GM18861 (cell line): ENCODE data around the gene EYS.

Source experiments
- ATAC-seq: cut with Tn5 transposase; IDR thresholded peaks from one replicate; pipeline ENCODE4 v1.9.1; 2021; ENCODE audit not compliant: unreplicated experiment

EYS gene

DNA sequence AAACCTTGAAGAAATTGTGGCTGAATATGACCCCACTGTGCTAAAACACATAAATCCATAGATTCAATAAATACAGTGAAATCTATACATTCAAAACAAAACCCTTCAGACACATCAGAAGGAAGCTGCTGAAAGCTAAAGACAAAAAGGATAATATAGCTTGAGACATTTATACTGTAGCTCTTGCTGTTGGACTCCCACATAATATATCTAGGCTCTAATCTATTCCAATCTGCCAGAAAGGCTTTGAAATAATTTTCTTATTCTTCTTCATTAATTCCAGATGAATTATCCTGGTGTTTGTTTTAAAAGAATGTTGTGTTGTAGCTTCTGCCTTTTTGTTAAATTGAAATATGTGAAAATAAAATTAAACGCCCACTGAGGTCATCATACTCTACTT lies 454.0 kb downstream of the EYS start:
- no peak for ATAC-seq

DNA sequence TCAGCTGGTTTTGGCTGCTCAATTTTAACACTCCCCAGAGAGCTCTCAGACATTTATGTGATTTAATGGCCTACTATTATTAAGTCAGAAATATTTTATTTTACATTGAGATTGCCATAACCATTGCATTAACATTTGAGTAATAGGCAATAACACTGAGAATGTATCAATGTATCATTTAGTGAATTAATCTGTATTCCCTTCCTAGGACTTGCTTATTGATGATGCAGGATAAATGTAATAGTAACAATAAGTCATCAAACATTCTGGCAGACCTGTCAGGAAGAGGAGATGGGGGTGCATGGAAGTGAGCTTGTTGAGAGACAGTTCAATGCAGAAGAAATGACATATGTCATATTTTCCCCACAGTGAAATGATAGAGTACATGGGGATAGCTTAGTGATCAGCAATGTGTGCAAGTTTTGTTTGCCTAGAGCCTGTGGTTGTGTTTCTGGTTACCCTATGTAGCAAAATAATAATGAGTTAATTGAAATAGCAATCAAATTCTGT lies 458.9 kb downstream of the EYS start:
- no peak for ATAC-seq

DNA sequence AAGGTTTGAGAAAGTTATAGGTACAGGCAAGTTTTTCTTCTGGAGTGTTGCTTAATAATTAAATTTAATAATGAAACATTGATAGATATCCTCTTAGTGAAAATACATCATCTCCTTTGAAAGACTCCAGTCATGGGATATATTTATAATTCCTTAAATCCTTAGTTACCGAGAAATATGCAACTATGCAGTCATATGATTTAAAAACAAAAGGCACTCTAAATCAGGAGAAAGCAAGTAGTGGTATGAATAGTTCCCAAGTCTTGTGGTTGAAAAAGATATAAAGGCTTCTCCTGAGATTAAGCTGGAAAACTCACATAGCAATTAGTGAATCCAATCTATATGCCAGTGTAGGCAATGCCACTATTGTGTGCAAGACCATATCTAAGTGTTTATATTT lies 475.4 kb downstream of the EYS start:
- ATAC-seq = no peak

DNA sequence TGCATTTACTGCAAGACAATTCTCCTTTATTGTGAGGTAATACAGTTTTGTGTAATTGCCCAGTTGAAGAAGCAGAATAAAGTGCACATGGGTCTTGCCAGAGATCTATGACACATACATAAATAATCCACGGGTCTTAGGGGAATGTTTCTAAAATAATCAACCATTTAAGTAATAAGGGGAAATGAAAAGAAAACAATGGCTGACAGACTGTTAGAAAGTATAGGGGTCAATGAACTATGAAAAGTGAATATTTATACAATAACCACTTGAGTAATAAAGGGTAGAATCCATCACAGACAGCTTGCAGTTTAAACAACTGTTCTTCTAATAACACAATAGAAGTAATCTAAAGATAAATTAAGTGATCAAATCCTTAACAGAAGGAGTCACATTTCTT lies 477.2 kb downstream of the EYS start:
- no peak for ATAC-seq

DNA sequence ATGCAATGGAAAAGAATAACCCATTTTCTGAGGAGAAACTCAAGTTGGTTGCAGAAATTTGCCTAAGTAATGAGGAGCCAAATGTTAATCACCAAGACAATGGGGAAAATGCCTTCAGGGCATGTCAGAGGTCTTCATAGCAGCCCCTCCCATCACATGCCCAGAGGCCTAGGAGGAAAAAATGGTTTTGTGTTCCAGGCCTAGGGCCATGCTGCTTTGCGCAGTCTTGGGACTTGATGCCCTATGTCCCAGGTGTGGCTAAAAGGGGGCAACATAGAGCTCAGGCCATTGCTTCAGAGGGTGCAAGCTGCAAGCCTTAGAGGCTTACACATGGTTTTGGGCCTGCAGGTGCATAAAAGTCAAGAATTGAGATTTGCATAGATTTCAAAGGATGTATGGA lies 485.9 kb downstream of the EYS start:
- ATAC-seq = no peak

DNA sequence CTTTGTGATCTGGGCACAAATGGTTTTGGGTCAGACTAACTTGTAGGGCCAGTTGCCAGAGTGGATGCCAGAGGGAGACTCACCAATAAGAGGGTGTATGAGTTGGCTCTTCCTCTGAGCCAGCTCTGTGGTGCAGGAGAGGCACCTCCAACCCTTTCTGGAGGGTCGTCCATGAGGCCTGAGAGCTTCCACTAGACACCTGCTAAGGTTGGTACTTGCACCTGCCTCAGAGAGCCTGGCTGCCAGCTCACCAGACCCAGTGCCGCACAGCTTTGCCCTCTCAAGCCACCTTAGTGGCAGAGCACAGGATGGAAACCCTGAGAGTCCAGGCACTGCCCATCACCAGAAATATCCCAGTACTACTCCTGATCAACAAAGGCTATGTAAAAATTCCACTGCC lies 504.3 kb downstream of the EYS start:
- no peak for ATAC-seq

DNA sequence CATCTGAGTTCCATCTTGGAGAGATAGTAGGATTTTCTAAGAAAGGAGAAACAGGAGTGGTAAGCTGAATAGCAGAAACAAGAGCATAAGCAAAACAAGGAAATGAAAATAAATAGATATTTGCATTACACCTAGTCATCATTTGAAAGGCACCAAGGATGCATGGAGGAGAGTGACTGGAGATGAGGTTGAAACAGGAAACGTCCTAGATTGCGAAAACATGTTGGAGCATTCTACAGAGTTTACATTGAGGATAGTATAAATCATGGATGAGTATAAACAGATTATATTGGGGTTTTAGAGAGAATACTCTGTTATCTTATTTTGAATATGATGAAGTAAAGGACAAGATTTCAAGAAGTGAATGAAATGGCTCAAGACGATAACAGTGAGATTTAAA lies 507.3 kb downstream of the EYS start:
- ATAC-seq = no peak

DNA sequence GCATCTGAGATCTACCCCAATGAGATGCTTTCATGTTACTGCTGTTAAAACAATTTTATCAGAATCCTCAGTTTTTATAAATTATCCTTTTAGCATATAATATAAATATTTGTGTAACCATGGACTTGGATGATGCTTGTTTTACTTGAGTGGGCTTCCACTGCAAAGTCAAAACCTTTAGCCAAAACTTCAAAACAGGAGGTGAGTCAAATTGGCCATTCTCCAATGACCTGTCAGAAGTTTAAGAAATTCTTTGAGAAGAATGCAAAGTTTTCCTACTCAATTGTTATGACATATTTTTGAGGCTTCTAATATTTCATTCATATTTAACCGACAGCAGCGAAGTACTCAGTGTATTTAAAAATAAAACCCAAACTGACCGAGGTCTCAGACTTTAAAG lies 507.9 kb downstream of the EYS start:
- ATAC-seq = no peak

DNA sequence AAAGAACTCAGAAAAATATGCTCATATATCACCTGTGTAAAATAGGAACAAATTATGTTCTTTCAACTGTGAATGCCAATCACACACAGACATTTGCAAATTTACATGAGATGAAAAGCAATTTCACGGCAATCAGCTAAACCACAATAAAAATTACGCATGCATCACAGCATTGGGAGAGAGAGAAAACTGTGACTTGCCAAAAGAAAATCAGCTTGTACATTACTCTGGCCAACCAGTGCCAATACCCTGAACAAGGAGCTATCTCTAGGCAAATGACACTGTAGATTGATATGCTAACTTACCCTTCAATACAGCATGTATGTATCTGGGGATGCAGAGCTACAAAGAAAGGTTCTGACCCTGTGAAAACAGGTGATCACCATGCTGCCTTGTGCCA lies 515.6 kb downstream of the EYS start:
- no peak for ATAC-seq

DNA sequence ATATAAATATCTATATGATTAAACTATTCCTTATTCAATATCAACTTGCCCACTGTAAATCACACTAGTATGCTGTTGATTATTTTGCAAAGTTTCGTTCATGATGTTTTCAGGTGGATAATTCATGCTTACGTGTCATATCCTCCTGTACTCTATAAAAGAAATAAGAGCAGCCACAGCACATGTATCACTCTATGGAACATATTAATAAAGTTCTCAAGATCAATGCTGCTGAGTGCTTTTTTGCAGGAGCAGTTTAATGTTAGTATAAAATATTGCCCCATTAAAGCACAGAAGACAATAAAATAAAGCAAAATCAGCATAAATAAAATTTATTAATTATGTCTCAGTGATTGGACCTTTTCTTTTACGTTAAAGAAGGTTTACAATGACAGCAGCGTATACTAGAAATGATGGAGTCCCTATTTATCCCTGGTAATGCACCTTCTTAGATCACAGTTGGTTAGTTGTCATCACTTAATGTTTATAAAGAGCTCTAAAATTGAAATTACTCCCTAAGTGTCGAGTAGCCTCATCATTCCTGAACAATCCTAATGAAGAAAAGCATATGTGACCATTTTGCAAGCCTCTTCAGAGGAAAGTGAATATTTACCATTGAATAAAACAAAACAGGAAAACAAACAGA lies 517.7 kb downstream of the EYS start:
- no peak for ATAC-seq

DNA sequence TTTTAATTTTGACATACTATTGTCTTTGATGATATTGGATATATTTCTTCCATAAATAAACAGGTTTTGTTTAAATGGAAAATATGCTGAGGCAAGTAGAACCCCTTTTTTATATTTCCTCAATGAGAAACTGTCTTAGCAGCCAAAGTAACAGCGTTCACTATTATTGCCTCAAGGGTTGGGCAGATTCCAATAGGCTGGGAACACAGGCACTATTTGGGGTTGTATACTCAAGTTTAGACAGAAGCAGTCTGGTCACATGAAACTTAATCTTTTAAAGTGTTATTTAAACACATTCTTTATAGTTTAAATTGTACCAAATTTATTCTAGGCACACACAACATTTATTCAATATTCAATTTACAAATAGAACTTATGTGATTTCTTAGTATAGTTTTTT lies 520.2 kb downstream of the EYS start:
- no peak for ATAC-seq

DNA sequence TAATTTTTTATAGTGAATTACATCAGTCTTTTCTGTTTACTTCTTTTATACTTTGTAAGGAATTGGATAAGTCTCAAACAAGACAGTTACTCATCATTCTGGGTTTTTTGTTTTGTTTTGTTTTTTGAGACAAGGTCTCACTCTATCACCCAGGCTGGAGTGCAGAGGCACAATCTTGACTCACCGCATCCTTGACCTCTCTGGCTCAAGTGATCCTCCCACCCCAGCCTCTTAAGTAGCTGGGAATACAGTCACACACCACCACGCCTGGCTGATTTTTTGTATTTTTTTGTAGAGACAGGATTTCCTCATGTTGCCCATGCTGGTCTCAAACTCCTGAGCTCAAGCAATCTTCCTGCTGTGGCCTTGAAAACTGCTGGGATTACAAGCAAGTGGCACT lies 524.3 kb downstream of the EYS start:
- no peak for ATAC-seq

DNA sequence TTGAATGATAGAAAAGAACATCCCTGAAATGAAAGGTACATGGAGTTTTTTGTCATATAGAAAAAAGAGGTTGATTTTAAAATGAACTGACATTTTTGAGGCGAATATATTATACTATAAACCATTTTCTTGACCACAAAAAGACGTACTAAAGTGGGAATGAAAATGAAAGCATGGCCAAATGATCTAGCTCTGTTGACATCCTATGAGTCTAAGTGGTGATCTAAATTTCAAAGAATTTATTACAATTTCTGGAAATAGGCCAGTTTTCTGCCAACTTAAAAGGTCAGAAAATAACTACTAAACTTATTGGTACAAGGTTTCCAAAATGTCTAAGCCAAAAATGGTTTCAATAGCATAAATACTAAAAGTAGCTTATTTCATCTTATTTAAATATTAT lies 536.8 kb downstream of the EYS start:
- ATAC-seq = no peak

DNA sequence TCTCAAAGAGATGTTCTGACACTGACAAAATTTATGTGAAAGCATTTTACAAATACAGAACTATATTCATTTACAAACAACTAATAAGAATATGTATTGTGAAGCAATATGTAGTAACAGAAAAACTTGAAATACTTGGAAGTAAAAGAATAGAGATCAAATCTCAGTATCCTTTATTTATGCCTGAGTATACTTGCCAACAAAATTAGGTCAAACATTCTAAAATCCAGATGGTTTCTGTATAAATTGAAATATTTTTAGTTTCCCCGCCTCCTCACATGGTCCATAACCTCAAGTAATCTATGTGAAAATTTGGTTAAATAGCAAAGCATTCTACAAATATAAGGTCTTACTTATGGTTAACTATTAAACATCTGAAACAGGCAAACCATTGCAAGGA lies 545.4 kb downstream of the EYS start:
- ATAC-seq = no peak

DNA sequence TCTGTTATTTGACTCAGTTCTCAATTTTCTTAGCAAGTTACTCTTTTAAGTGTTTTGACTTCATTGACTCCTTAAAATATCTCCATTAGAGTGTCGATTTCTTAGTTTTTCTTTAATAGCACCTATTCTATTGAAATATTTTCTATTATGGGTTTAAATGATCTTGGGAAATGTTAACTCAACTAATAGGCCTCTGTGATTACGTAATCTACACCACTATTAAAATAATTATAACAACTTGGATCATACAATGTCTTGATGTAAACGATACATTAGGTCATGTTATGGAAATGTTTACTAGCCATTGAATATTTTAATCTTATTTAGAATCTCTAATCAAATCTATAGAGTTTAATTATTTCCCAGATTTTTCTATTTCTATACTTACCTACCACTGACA lies 550.0 kb downstream of the EYS start:
- no peak for ATAC-seq

DNA sequence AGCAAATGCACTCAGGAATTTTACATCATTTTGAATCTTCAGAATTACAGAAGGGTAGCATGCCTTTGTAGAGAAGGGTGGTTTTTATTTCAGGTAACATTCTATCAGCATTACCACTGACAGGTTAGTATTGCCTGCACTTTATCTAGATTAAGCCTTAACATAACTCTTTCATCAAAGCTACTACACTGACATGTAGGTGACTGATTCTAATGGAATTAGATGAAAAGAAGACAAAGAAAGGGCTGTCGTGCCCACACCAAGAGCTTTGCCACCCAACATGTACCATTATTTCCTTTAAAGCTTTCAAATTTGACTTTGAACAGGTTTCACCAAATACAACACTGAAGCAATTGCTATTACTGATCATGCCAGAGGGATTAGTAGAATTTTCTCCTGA lies 551.9 kb downstream of the EYS start:
- no peak for ATAC-seq

DNA sequence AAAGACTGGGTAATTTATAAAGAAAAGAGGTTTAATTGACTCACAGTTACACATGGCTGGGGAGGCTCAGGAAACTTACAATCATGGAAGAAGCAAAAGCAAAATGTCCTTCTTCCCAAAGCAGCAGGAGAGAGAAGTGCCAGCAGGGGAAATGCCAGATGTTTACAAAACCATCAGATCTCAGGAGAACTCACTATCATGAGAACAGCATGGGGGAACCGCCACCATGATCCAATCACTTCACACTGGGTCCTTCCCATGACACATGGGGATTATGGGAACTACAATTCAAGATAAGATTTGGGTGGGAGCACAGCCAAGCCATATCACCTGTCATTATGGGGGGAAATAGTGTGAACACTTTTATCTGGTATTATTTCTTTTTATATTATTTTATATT lies 557.2 kb downstream of the EYS start:
- ATAC-seq = no peak

DNA sequence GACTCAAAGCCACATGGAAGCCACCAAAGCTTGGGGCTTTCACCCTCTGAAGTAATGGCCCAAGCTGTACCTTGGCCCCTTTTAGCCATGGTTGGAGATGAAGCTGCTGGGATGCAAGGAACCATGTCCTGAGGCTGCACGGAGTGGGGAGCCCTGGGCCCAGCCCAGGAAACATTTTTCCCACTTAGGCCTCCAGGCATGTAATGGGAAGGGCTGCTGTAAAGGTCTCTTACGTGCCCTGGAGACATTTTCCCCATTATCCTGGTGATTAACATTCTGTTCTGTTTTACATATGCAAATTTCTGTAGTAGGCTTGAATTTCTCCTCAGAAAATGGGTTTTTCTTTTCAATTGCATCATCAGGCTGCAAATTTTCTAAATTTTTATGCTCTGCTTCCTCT lies 558.2 kb downstream of the EYS start:
- no peak for ATAC-seq

DNA sequence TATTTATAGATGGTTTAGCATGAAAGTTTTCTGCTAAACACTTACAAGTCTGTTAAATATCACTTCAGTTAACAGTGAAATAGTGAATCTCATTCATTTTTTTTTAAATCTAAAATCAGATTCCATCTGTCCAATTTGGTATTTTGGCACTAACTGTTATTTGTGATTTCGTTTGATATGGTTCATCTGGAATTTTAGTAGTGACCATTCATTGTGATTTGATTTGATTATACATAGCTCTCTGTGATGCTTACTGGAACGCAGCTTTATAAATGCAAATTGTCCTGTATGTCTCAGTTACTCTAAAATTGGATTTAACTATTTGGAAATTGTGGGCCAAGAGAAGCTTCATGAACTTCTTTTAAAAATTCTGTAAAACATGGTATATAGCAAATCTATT lies 571.5 kb downstream of the EYS start:
- no peak for ATAC-seq

DNA sequence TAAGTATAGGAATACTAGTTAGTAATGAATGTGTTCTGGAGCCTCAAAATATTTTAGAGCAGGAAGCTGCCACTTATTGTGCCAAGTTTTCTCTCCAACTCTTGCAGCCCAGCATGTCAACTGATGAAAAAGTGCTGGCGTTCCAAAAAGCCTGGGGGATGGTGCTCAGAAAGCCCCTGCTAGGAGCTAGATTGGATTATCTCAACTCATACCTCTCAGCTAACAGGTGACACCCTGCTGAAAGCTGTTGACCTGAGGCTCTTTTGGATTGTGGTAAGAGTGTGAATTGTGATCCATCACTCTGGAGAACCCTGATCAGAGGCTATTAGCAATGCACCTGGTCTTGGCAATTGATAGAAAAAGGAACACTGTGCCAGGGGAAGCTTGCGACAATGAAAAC lies 580.4 kb downstream of the EYS start:
- ATAC-seq = no peak

DNA sequence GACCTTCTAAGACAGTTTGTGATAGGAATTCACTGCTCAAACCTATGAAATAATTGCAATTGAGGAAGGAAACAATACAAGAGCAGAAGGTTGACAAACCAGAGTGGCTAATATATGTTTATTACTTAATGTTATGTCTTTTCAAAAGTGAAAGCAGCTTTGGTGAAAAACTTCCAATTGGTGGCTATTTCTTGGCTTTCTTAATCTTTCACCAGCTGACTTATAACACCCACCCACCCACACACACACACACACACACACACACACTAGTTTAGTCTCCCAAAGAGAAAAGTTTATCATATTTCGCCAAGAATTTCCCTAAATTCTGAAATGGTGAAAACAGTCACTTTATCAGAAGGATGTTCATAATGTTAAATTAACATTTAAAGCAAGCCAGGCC lies 583.5 kb downstream of the EYS start:
- no peak for ATAC-seq

DNA sequence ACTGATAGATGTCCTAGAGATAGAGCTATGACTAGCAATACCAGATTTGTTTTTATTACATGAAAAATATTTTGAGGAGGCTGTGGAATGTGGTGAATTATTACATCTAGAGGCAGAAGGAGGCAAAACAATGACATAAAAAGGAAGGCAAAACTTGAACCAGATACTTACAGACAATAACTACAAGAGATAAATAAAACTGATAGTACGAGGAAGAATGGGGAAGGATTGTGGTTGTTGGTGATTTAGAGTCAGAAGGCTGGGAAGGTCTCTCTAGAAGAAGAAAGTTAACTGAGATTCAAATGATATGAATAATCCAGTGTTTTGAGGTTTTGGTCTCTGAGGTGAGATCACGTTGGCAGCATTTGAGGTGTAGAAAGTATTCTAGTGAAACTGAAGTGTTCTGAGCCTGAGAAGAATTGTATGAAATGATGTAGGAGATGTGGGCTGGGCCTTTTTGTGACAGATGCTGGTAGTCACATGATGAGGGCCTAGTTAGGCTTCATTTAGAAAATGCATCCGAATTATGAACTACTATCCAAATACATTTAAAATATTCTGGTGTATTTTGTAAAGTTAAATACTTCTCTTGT lies 589.1 kb downstream of the EYS start:
- no peak for ATAC-seq

DNA sequence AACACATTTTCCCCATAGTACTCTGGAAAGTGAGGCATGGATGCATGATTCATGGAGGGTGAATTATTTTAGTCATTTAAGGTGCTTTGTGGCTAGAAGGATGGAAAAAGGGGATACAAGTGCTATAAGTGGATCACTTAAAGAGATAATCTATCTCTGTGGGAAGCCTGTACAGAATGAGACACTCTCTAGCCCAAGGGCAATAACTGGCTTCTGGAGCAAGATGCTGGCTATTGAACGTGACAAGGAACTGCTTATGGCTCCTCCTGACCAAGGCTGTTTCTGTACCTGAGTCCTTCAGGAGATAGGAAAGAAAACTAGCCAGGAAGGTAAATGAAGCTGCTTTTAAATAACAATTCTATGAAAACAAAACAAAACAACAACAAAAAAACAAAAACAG lies 590.7 kb downstream of the EYS start:
- no peak for ATAC-seq
